Testis (tissue), 2 donors: ENCODE results near the gene PPP6R3.

Experiments
- CTCF ChIP-seq, 3 experiments: fragments of 450-650 bp in 2 of 3; fragments of 200-600 bp in 1 of 3; sonication (generic) in 1 of 3; IDR thresholded peaks; one replicate each; pipeline ENCODE4 v1.5.1; 2016 to 2019; ENCODE audit warnings: antibody characterized with exemption in 3 of 3, mild to moderate bottlenecking in 2 of 3, moderate library complexity in 1 of 3
- POLR2A ChIP-seq: fragments of 450-650 bp; IDR thresholded peaks from one replicate; pipeline ENCODE4 v1.6.1; 2017; ENCODE audit warnings: antibody characterized with exemption, mild to moderate bottlenecking, moderate library complexity

- TF ChIP-seq CTCF (IDR thresholded peaks at IDR 0.05), result no peak
- no peak for TF ChIP-seq POLR2A
Observed at GRCh38 chr11:68525930-68526329, 65.4 kb downstream of the PPP6R3 start.
